ENCODE data around the gene POLE. TPM values are rescaled to one million over a fixed set of nuclear protein-coding genes. Genes with fewer than 3 reads are reported as not detected.

The POLE gene
- total and polyA plus RNA-seq, 2 experiments from 2014 or later: 26.6 to 34.2 TPM

GRCh38 chr12:132593071-132593470, 94.1 kb downstream of the POLE start:
- H3K4me3 ChIP-seq: no peak overlapping the region
- H3K27me3 ChIP-seq: peaks cover 3% of the 10 kb centered on the region
- no peaks in the 10 kb centered on the region for H3K4me1 ChIP-seq (ENCODE audit: insufficient read depth)
- no peak for TF ChIP-seq CTCF (IDR thresholded peaks at IDR 0.05; ENCODE audit: poor library complexity)
- no peak for TF ChIP-seq EZH2phosphoT487 (IDR thresholded peaks at IDR 0.05; ENCODE audit: low read depth, severe bottlenecking, unreplicated experiment)
- no peak overlapping the region for H3K4me2 ChIP-seq
- DNase-seq (ENCODE audit: low spot score): no peak
- no peaks in the 10 kb centered on the region for H3K9me2 ChIP-seq (replicated peaks; ENCODE audit: insufficient read depth)
- 83% methylated on average over 21 of the region's 21 CpGs for WGBS (ENCODE audit: low lambda C conversion rate, missing lambda C conversion rate)
- H3K27ac ChIP-seq: no peak overlapping the region
- H2AFZ ChIP-seq: no peak overlapping the region
- no peaks in the 10 kb centered on the region for H3K9me3 ChIP-seq (ENCODE audit: low read depth)
- no peaks in the 10 kb centered on the region for H3K79me2 ChIP-seq
- H3K36me3 ChIP-seq (replicated peaks; ENCODE audit: insufficient read depth, low read depth): no peaks in the 10 kb centered on the region
- H4K20me1 ChIP-seq (ENCODE audit: insufficient read depth, poor library complexity, severe bottlenecking): no peaks in the 10 kb centered on the region

- H3K4me1 ChIP-seq (ENCODE audit: insufficient read depth): no peaks in the 10 kb centered on the region
- H3K36me3 ChIP-seq (replicated peaks; ENCODE audit: insufficient read depth, low read depth): no peaks in the 10 kb centered on the region
- no peak overlapping the region for H3K4me2 ChIP-seq
- DNase-seq (ENCODE audit: low spot score): no peak
- no peak overlapping the region for H3K27ac ChIP-seq
- H2AFZ ChIP-seq: no peak overlapping the region
- no peaks in the 10 kb centered on the region for H3K79me2 ChIP-seq
- 93% methylated on average over 30 of the region's 38 CpGs for WGBS (ENCODE audit: low lambda C conversion rate, missing lambda C conversion rate)
- no peak for TF ChIP-seq EZH2phosphoT487 (IDR thresholded peaks at IDR 0.05; ENCODE audit: low read depth, severe bottlenecking, unreplicated experiment)
- no peaks in the 10 kb centered on the region for H4K20me1 ChIP-seq (ENCODE audit: insufficient read depth, poor library complexity, severe bottlenecking)
- no peaks in the 10 kb centered on the region for H3K9me2 ChIP-seq (replicated peaks; ENCODE audit: insufficient read depth)
- peaks cover 3% of the 10 kb centered on the region for H3K27me3 ChIP-seq
- H3K4me3 ChIP-seq: no peak overlapping the region
- no peaks in the 10 kb centered on the region for H3K9me3 ChIP-seq (ENCODE audit: low read depth)
Observed at GRCh38 chr12:132592282-132592970, 94.7 kb downstream of the POLE start.

GRCh38 chr12:132591107-132591935, 95.8 kb downstream of the POLE start:
- Histone ChIP-seq H4K20me1 (ENCODE audit: insufficient read depth, poor library complexity, severe bottlenecking) (no peaks in the 10 kb centered on the region), H3K9me3 (ENCODE audit: low read depth) (no peaks in the 10 kb centered on the region), H3K79me2 (no peaks in the 10 kb centered on the region), H3K4me3 (no peak overlapping the region), H3K27ac (no peak overlapping the region), H3K4me2 (no peak overlapping the region), H3K36me3 (replicated peaks; ENCODE audit: insufficient read depth, low read depth) (no peaks in the 10 kb centered on the region), H3K9me2 (replicated peaks; ENCODE audit: insufficient read depth) (no peaks in the 10 kb centered on the region), H3K27me3 (peaks cover 1% of the 10 kb centered on the region), H2AFZ (no peak overlapping the region), H3K4me1 (ENCODE audit: insufficient read depth) (no peaks in the 10 kb centered on the region)
- WGBS (ENCODE audit: low lambda C conversion rate, missing lambda C conversion rate): 92% methylated on average over 44 of the region's 45 CpGs
- no peak for DNase-seq (ENCODE audit: low spot score)
- TF ChIP-seq EZH2 (IDR thresholded peaks at IDR 0.05; ENCODE audit: borderline replicate concordance): no peak
- no peak for TF ChIP-seq EZH2phosphoT487 (IDR thresholded peaks at IDR 0.05; ENCODE audit: low read depth, severe bottlenecking, unreplicated experiment)
- no peak for TF ChIP-seq CTCF (IDR thresholded peaks at IDR 0.05; ENCODE audit: poor library complexity)

All from hepatocyte (in vitro differentiated cells).